Large intestine (tissue), 3 donors: ENCODE results near the gene ZIC5. TPM values are rescaled to one million over a fixed set of nuclear protein-coding genes. Genes with fewer than 3 reads are reported as not detected.

Experiments
- DNase-seq, 2 donors: peaks; one replicate each; pipeline versions ENCODE4 v3.0.0 to v3.0.0-alpha.2; 2013
- H3K27ac ChIP-seq: one replicate; pipeline ENCODE4 v1.5.1; 2013; ENCODE audit warnings: low read length
- H3K27me3 ChIP-seq: 2 replicates; pipeline ENCODE4 v1.6.1; 2013; ENCODE audit warnings: low read length; ENCODE audit not compliant: control insufficient read depth, insufficient read depth
- H3K36me3 ChIP-seq: 2 replicates; pipeline ENCODE4 v1.6.1; 2013; ENCODE audit warnings: low read length; ENCODE audit not compliant: control insufficient read depth, insufficient read depth
- H3K4me1 ChIP-seq: one replicate; pipeline ENCODE4 v1.6.1; 2013; ENCODE audit warnings: low read length; ENCODE audit not compliant: control insufficient read depth, insufficient read depth
- H3K4me3 ChIP-seq: one replicate; pipeline ENCODE4 v1.5.1; 2013; ENCODE audit warnings: low read length
- H3K9me3 ChIP-seq: one replicate; pipeline ENCODE4 v1.6.1; 2013; ENCODE audit warnings: mild to moderate bottlenecking, low read depth, low read length, moderate library complexity; ENCODE audit not compliant: control insufficient read depth
- WGBS: methylation state at CpG from one replicate; pipeline ENCODE4 v1.1.5; 2013; ENCODE audit warnings: low lambda C conversion rate; ENCODE audit not compliant: insufficient coverage; 5-methylcytosine and 5-hydroxymethylcytosine counted together
- polyA plus RNA-seq: library from polyadenylated mRNA; unstranded; fragments of 120-200 nt; gene quantifications from one replicate; pipeline ENCODE4 v1.2.1, GENCODE V29; 2013

Gene ZIC5
- polyA plus RNA-seq, 1 donor = 0.01 TPM

- Histone ChIP-seq H3K4me1 (no peaks in the 10 kb centered on the region), H3K36me3 (no peaks in the 10 kb centered on the region), H3K9me3 (peaks cover 30% of the 10 kb centered on the region), H3K27ac (no peak overlapping the region), H3K4me3 (no peak overlapping the region), H3K27me3 (peaks cover 93% of the 10 kb centered on the region)
- 15% methylated on average over 4 of the region's 8 CpGs for WGBS
- no peak for DNase-seq
Measured at GRCh38 chr13:99986741-99987140, 15.2 kb upstream of the ZIC5 start.

GRCh38 chr13:99985886-99986527 lies 14.4 kb upstream of the ZIC5 start:
- Histone ChIP-seq H3K4me1 (no peaks in the 10 kb centered on the region), H3K4me3 (no peak overlapping the region), H3K36me3 (no peaks in the 10 kb centered on the region), H3K27me3 (peaks cover 89% of the 10 kb centered on the region), H3K9me3 (peaks cover 24% of the 10 kb centered on the region), H3K27ac (no peak overlapping the region)
- peak in 1 of 2 donors; percentile 14 for DNase-seq
- 27% methylated on average over 5 of the region's 15 CpGs for WGBS

- peaks cover 87% of the 10 kb centered on the region for H3K27me3 ChIP-seq
- no peaks in the 10 kb centered on the region for H3K36me3 ChIP-seq
- no peaks in the 10 kb centered on the region for H3K4me1 ChIP-seq
- H3K9me3 ChIP-seq = peaks cover 21% of the 10 kb centered on the region
- WGBS = no CpG with 5 or more reads among the region's 55 CpGs
- peak in 1 of 2 donors; percentile 18 for DNase-seq
- H3K4me3 ChIP-seq = no peak overlapping the region
- no peak overlapping the region for H3K27ac ChIP-seq
Measured at GRCh38 chr13:99985241-99985874, 13.8 kb upstream of the ZIC5 start.

DNA sequence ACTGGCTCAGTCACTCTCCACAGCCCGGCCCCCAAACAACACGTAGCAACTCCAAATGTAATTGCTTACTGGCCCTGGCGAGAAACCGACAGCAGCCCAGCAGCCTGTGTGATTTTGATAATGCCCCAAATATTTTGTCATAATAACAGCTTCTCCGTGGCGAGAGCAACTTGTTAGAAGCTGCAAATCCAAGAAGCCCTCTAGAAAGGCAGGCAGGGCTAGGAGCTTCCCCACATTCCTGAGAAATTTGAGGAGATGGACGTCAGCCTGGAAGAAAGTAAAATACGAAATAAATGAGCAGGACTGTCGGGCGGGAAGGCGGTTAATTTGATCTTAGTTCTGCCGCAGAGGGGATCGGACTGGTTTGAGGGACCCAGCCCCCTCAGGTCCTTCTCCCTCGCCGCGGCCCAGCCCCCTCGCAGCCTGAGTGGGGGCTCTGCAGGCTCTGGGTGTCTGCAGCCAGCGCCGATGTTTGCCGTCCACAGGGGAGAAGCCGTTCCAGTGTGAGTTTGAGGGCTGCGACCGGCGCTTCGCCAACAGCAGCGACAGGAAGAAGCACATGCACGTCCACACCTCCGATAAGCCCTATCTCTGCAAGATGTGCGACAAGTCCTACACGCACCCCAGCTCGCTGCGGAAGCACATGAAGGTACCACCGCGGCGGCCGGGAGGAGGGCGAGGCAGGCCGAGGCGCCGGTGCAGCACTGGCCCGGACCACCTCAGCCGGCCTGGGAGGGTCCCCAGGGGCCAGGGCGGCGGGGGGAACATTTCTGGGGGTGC lies 13.1 kb upstream of the ZIC5 start:
- Histone ChIP-seq H3K36me3 (no peaks in the 10 kb centered on the region), H3K27me3 (peaks cover 86% of the 10 kb centered on the region), H3K4me3 (no peak overlapping the region), H3K27ac (no peak overlapping the region), H3K9me3 (peaks cover 26% of the 10 kb centered on the region), H3K4me1 (peaks cover 3% of the 10 kb centered on the region)
- no CpG with 5 or more reads among the region's 44 CpGs for WGBS
- DNase-seq = peak in 1 of 2 donors; percentile 17

DNA sequence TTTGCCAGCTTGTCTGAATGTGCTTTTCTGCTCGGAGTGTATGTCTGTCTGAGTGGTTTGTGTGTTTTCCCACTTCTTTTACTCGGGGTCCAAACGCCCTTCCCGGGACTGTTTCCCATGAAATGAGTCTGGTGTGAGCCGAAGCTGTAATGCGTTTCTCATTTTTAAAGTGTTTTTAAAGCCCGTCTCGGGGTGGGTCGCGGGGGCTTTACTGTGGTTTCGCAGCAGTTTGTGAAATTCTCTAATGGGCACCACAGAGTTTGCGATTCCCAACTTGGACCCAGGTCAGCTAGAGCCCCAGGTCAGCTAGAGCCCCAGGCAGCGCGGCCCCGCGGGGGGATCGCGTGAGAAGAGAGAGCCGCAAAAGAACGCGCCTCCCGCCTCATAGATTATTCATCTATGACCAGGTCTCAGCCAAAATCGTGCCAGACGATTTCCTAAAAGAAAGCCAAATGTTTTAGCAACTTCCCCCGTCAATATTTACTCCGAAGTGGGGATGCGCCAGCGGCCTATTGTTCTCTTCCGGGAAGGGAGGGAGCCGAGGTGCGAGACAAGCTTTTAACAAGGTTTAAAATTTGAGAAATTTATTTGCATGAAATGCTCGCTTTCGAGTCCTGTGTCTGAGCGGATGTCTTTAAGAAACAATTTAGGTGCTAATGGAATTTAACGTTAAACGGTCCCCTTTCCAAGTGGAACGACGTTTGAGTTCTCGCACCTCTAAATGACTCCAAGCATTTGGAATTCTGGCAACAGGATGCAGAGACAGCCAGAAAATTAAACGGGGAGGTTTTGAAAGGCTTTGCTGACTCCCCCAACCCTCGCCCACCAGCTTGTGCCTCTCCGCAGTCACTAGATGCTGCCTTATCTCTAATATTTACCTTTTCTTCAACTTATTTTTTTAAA lies 12.2 kb upstream of the ZIC5 start:
- DNase-seq = no peak
- H3K27ac ChIP-seq = no peak overlapping the region
- WGBS = 0% methylated on average over 4 of the region's 42 CpGs

DNA sequence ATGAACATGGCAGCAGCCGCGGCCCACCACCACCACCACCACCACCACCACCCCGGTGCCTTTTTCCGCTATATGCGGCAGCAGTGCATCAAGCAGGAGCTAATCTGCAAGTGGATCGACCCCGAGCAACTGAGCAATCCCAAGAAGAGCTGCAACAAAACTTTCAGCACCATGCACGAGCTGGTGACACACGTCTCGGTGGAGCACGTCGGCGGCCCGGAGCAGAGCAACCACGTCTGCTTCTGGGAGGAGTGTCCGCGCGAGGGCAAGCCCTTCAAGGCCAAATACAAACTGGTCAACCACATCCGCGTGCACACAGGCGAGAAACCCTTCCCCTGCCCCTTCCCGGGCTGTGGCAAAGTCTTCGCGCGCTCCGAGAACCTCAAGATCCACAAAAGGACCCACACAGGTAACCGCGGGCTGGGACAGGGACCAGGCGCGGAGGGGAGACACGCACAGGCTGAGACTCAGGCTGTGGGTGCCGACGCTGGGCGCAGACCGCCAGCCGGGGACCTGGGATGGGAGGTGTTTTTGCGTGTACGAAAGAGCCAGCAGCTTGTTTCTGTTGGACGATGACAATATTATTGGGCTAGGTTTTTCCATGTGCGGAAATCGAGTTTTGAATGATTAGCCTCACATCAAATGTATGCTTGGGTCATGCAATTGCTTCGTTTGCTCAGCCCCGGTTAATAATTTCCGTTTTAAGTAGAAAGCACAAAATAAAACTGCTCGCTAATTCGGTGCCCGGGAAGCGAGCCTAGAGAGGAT lies 11.3 kb upstream of the ZIC5 start:
- Histone ChIP-seq H3K27ac (no peak overlapping the region), H3K36me3 (no peaks in the 10 kb centered on the region), H3K4me1 (peaks cover 5% of the 10 kb centered on the region), H3K27me3 (peaks cover 86% of the 10 kb centered on the region), H3K9me3 (peaks cover 15% of the 10 kb centered on the region), H3K4me3 (no peak overlapping the region)
- 0% methylated on average over 2 of the region's 48 CpGs for WGBS
- DNase-seq = no peak

More for the DNA sequence above, 12.2 kb upstream of the ZIC5 start:
- H3K27me3 ChIP-seq = peaks cover 86% of the 10 kb centered on the region
- no peaks in the 10 kb centered on the region for H3K36me3 ChIP-seq
- H3K9me3 ChIP-seq = peaks cover 17% of the 10 kb centered on the region
- no peak overlapping the region for H3K4me3 ChIP-seq
- peaks cover 5% of the 10 kb centered on the region for H3K4me1 ChIP-seq

- no CpG with 5 or more reads among the region's 98 CpGs for WGBS
- H3K4me1 ChIP-seq = peaks cover 5% of the 10 kb centered on the region
- H3K27me3 ChIP-seq = peaks cover 86% of the 10 kb centered on the region
- DNase-seq = peak in 1 of 2 donors; percentile 37
- no peak overlapping the region for H3K4me3 ChIP-seq
- no peak overlapping the region for H3K27ac ChIP-seq
- H3K9me3 ChIP-seq = peaks cover 11% of the 10 kb centered on the region
- H3K36me3 ChIP-seq = no peaks in the 10 kb centered on the region
Measured at GRCh38 chr13:99982036-99982730, 10.6 kb upstream of the ZIC5 start.

GRCh38 chr13:99981735-99982035 lies 10.1 kb upstream of the ZIC5 start, which contains the start of gene ZIC2:
ZIC2 (plus strand) TSS chr13:99981784; CDS start chr13:99982065, 281 bp downstream.
- Histone ChIP-seq H3K27me3 (peaks cover 86% of the 10 kb centered on the region), H3K9me3 (peaks cover 11% of the 10 kb centered on the region), H3K4me3 (no peak within 1 kb of the TSS), H3K27ac (no peak within 1 kb of the TSS), H3K36me3 (no peaks in the 10 kb centered on the region), H3K4me1 (peaks cover 5% of the 10 kb centered on the region)
- no CpG with 5 or more reads among the region's 41 CpGs for WGBS
- DNase-seq = no peak
